Mesendoderm (in vitro differentiated cells): ENCODE results near the gene TRIM37.

Experiments used
- DNase-seq: peaks from one replicate; pipeline ENCODE4 v3.0.0; 2013
- H2AK5ac ChIP-seq: 2 replicates; pipeline ENCODE4 v1.6.1; 2013; ENCODE audit warnings: low read length, inconsistent platforms
- H2BK120ac ChIP-seq: 2 replicates; pipeline ENCODE4 v1.6.1; 2013; ENCODE audit warnings: low read depth, mild to moderate bottlenecking, low read length, moderate library complexity, mixed read lengths
- H2BK15ac ChIP-seq: replicated peaks from 2 replicates; pipeline ENCODE4 v1.6.1; 2013; ENCODE audit warnings: low read depth, mild to moderate bottlenecking, moderate library complexity
- H2BK5ac ChIP-seq: 2 replicates; pipeline ENCODE4 v1.6.1; 2013; ENCODE audit warnings: low read length, inconsistent platforms
- H3K18ac ChIP-seq: 2 replicates; pipeline ENCODE4 v1.6.1; 2013; ENCODE audit warnings: mild to moderate bottlenecking, low read length, mixed read lengths
- H3K23ac ChIP-seq: one replicate; pipeline ENCODE4 v1.6.1; 2013; ENCODE audit warnings: low read length
- H3K27ac ChIP-seq: 2 replicates; pipeline ENCODE4 v1.5.1; 2013; ENCODE audit warnings: low read depth, mild to moderate bottlenecking, inconsistent platforms, low read length, moderate library complexity
- H3K27me3 ChIP-seq: 2 replicates; pipeline ENCODE4 v1.6.1; 2013; ENCODE audit warnings: low read length, control low read depth, mild to moderate bottlenecking, inconsistent platforms; ENCODE audit not compliant: insufficient read depth, poor library complexity
- H3K36me3 ChIP-seq: 2 replicates; pipeline ENCODE4 v1.6.1; 2013; ENCODE audit warnings: low read length, inconsistent platforms; ENCODE audit not compliant: control insufficient read depth, insufficient read depth
- H3K4ac ChIP-seq: one replicate; pipeline ENCODE4 v1.6.1; 2013; ENCODE audit warnings: low read depth, mild to moderate bottlenecking, low read length, moderate library complexity
- H3K4me1 ChIP-seq: 2 replicates; pipeline ENCODE4 v1.6.1; 2013; ENCODE audit warnings: low read depth, low read length, inconsistent platforms; ENCODE audit not compliant: control insufficient read depth
- H3K4me2 ChIP-seq: 2 replicates; pipeline ENCODE4 v1.6.1; 2013; ENCODE audit warnings: low read length
- H3K4me3 ChIP-seq: 2 replicates; pipeline ENCODE4 v1.5.1; 2013; ENCODE audit warnings: mild to moderate bottlenecking, low read length
- H3K56ac ChIP-seq: one replicate; pipeline ENCODE4 v1.6.1; 2013; ENCODE audit warnings: low read length
- H3K79me1 ChIP-seq: 2 replicates; pipeline ENCODE4 v1.6.1; 2013; ENCODE audit warnings: low read length, inconsistent platforms
- H3K79me2 ChIP-seq: 2 replicates; pipeline ENCODE4 v1.6.1; 2013; ENCODE audit warnings: mild to moderate bottlenecking, low read length; ENCODE audit not compliant: control insufficient read depth, insufficient read depth
- H3K9ac ChIP-seq: 2 replicates; pipeline ENCODE4 v1.6.1; 2013; ENCODE audit warnings: low read length, inconsistent platforms
- H4K5ac ChIP-seq: one replicate; pipeline ENCODE4 v1.6.1; 2013; ENCODE audit warnings: low read length
- H4K8ac ChIP-seq: one replicate; pipeline ENCODE4 v1.6.1; 2013; ENCODE audit warnings: low read depth, mild to moderate bottlenecking, control low read depth, low read length, moderate library complexity
- WGBS: extraction: QIAGEN DNeasy Blood & Tissue Kit; methylation state at CpG from one replicate; pipeline ENCODE4 v1.1.7; 2013; ENCODE audit warnings: low lambda C conversion rate, missing lambda C conversion rate; ENCODE audit not compliant: insufficient coverage; ENCODE audit errors: extremely low coverage; 5-methylcytosine and 5-hydroxymethylcytosine counted together

The TRIM37 gene

DNA sequence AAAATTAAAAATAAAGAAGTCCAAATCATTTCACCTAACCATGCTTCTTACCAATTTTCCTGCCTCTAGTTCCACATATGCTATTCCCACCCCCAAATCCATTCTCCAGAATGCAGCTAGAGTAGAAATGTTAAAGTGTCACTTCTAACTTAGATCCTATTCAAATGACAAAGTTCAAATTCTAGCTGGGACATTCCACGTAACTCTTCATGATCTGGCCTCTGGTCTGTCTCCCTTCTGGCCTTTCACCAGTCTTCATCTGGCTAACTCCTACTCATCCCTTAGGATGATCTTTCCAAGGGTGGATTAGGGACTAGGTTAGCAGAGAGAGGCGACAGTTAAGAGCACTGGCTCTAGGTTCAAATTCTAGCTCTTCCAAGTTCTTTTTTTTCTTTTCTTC lies 97.9 kb downstream of the TRIM37 start:
- Histone ChIP-seq H3K23ac (no peak overlapping the region), H2BK120ac (no peak overlapping the region), H2BK15ac (no peak overlapping the region), H4K8ac (no peak overlapping the region), H3K36me3 (no peaks in the 10 kb centered on the region), H3K18ac (no peak overlapping the region), H3K56ac (no peak overlapping the region), H4K5ac (no peak overlapping the region), H3K9ac (no peak overlapping the region), H3K4me2 (no peak overlapping the region), H2AK5ac (no peak overlapping the region), H3K4ac (no peak overlapping the region), H3K79me1 (no peaks in the 10 kb centered on the region), H3K4me1 (no peaks in the 10 kb centered on the region), H3K79me2 (no peaks in the 10 kb centered on the region), H2BK5ac (no peak overlapping the region), H3K27ac (no peak overlapping the region), H3K4me3 (no peak overlapping the region), H3K27me3 (no peaks in the 10 kb centered on the region)
- DNase-seq: no peak
- no CpG with 5 or more reads among the region's 2 CpGs for WGBS

- no peaks in the 10 kb centered on the region for H3K4me1 ChIP-seq
- H2BK15ac ChIP-seq: no peak overlapping the region
- no peak overlapping the region for H3K18ac ChIP-seq
- H4K5ac ChIP-seq: no peak overlapping the region
- H3K23ac ChIP-seq: no peak overlapping the region
- WGBS: no CpG with 5 or more reads among the region's 2 CpGs
- no peak overlapping the region for H3K4me2 ChIP-seq
- no peak overlapping the region for H3K27ac ChIP-seq
- no peaks in the 10 kb centered on the region for H3K79me1 ChIP-seq
- no peak for DNase-seq
- H3K9ac ChIP-seq: no peak overlapping the region
- no peaks in the 10 kb centered on the region for H3K27me3 ChIP-seq
- H4K8ac ChIP-seq: no peak overlapping the region
- H3K4ac ChIP-seq: no peak overlapping the region
- H2BK120ac ChIP-seq: no peak overlapping the region
- H3K79me2 ChIP-seq: no peaks in the 10 kb centered on the region
- H3K56ac ChIP-seq: no peak overlapping the region
- H2AK5ac ChIP-seq: no peak overlapping the region
- H3K36me3 ChIP-seq: no peaks in the 10 kb centered on the region
- no peak overlapping the region for H2BK5ac ChIP-seq
- H3K4me3 ChIP-seq: no peak overlapping the region
Measured at GRCh38 chr17:59007995-59008394, 98.7 kb downstream of the TRIM37 start.

GRCh38 chr17:59004338-59005111 lies 102.2 kb downstream of the TRIM37 start:
- H3K27ac ChIP-seq: no peak overlapping the region
- no peaks in the 10 kb centered on the region for H3K79me2 ChIP-seq
- H2BK5ac ChIP-seq: no peak overlapping the region
- H3K4me2 ChIP-seq: no peak overlapping the region
- no peaks in the 10 kb centered on the region for H3K36me3 ChIP-seq
- no peak overlapping the region for H4K8ac ChIP-seq
- H3K56ac ChIP-seq: no peak overlapping the region
- DNase-seq: peak; percentile 67
- no peaks in the 10 kb centered on the region for H3K27me3 ChIP-seq
- no peak overlapping the region for H3K4me3 ChIP-seq
- H2BK15ac ChIP-seq: no peak overlapping the region
- H3K4ac ChIP-seq: no peak overlapping the region
- H3K79me1 ChIP-seq: no peaks in the 10 kb centered on the region
- H3K18ac ChIP-seq: no peak overlapping the region
- no peak overlapping the region for H4K5ac ChIP-seq
- WGBS: no CpG with 5 or more reads among the region's 4 CpGs
- H3K4me1 ChIP-seq: no peaks in the 10 kb centered on the region
- H2BK120ac ChIP-seq: no peak overlapping the region
- H3K23ac ChIP-seq: no peak overlapping the region
- H2AK5ac ChIP-seq: no peak overlapping the region
- H3K9ac ChIP-seq: no peak overlapping the region

- Histone ChIP-seq H3K79me1 (no peaks in the 10 kb centered on the region), H3K4me3 (no peak overlapping the region), H3K4me1 (no peaks in the 10 kb centered on the region), H2BK120ac (no peak overlapping the region), H2BK15ac (no peak overlapping the region), H3K79me2 (no peaks in the 10 kb centered on the region), H3K4ac (no peak overlapping the region), H3K27me3 (no peaks in the 10 kb centered on the region), H3K56ac (no peak overlapping the region), H3K18ac (no peak overlapping the region), H3K27ac (no peak overlapping the region), H3K9ac (no peak overlapping the region), H3K4me2 (no peak overlapping the region), H3K23ac (no peak overlapping the region), H3K36me3 (no peaks in the 10 kb centered on the region), H2AK5ac (no peak overlapping the region), H2BK5ac (no peak overlapping the region), H4K8ac (no peak overlapping the region), H4K5ac (no peak overlapping the region)
- WGBS: no CpG with 5 or more reads among the region's 1 CpG
- DNase-seq: no peak
Measured at GRCh38 chr17:59003860-59004259, 102.8 kb downstream of the TRIM37 start.

DNA sequence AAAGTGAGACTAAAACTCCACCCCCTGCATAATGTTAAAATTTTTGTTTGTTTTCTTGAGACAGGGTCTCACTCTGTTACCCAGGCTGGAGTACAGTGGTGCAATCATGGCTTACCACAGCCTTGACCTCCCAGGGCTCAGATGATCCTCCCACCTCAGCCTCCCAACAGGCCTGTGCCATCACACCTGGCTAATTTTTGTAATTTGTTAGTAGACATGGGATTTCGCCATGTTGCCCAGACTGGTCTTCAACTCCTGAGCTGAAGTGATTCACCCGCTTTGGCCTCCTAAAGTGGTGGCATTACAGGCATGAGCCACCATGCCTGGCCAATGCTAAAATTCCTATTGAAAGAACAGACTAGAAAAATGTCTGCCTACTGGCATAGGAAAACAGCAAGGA lies 103.8 kb downstream of the TRIM37 start:
- Histone ChIP-seq H3K79me1 (no peaks in the 10 kb centered on the region), H3K9ac (no peak overlapping the region), H2BK120ac (no peak overlapping the region), H3K18ac (no peak overlapping the region), H4K5ac (no peak overlapping the region), H3K23ac (no peak overlapping the region), H3K4me3 (no peak overlapping the region), H3K4me1 (no peaks in the 10 kb centered on the region), H2BK15ac (no peak overlapping the region), H2BK5ac (no peak overlapping the region), H4K8ac (no peak overlapping the region), H3K79me2 (no peaks in the 10 kb centered on the region), H3K56ac (no peak overlapping the region), H3K27me3 (no peaks in the 10 kb centered on the region), H3K36me3 (no peaks in the 10 kb centered on the region), H3K27ac (no peak overlapping the region), H2AK5ac (no peak overlapping the region), H3K4me2 (no peak overlapping the region), H3K4ac (no peak overlapping the region)
- WGBS: no CpG with 5 or more reads among the region's 2 CpGs
- DNase-seq: no peak

- Histone ChIP-seq H3K79me2 (no peaks in the 10 kb centered on the region), H3K18ac (no peak overlapping the region), H4K5ac (no peak overlapping the region), H2BK5ac (no peak overlapping the region), H3K4me2 (no peak overlapping the region), H2AK5ac (no peak overlapping the region), H3K27me3 (no peaks in the 10 kb centered on the region), H3K9ac (no peak overlapping the region), H3K56ac (no peak overlapping the region), H3K4ac (no peak overlapping the region), H3K4me1 (no peaks in the 10 kb centered on the region), H2BK15ac (no peak overlapping the region), H3K27ac (no peak overlapping the region), H3K4me3 (no peak overlapping the region), H3K36me3 (no peaks in the 10 kb centered on the region), H4K8ac (no peak overlapping the region), H3K79me1 (no peaks in the 10 kb centered on the region), H2BK120ac (no peak overlapping the region), H3K23ac (no peak overlapping the region)
- whole genome bisulfite sequencing: 100% methylated on average over 1 of the region's 3 CpGs
- no peak for DNase-seq
Measured at GRCh38 chr17:59002126-59002525, 104.6 kb downstream of the TRIM37 start.
